Sigmoid colon (tissue), 7 donors: ENCODE results near the gene TLE1. TPM values are rescaled to one million over a fixed set of nuclear protein-coding genes. Genes with fewer than 3 reads are reported as not detected.
"Not testable (repeated sequence)": the region's sequence is repeated elsewhere in the genome, so short reads cannot be mapped to it uniquely, and the experiment has no call there.

ENCODE experiments used
- DNase-seq: peaks from one replicate; pipeline ENCODE4 v3.0.0-alpha.2; 2019
- H3K27ac ChIP-seq, 4 donors: fragments of 200-600 bp; sonication (generic); one replicate each; pipeline ENCODE4 v1.5.1; 2016 to 2019; ENCODE audit warnings: mild to moderate bottlenecking in 1 of 4
- H3K27me3 ChIP-seq, 3 donors: fragments of 200-600 bp; sonication (generic); one replicate each; pipeline ENCODE4 v1.5.1; 2019; ENCODE audit warnings: mild to moderate bottlenecking in 1 of 3
- H3K36me3 ChIP-seq, 4 donors: fragments of 200-600 bp; sonication (generic); one replicate each; pipeline ENCODE4 v1.5.1; 2016 to 2019
- H3K4me1 ChIP-seq, 4 donors: fragments of 200-600 bp; sonication (generic); one replicate each; pipeline ENCODE4 v1.5.1; 2017 to 2019
- H3K4me3 ChIP-seq, 4 donors: fragments of 200-600 bp; sonication (generic); one replicate each; pipeline ENCODE4 v1.5.1; 2017 to 2019; ENCODE audit warnings: mild to moderate bottlenecking in 2 of 4, moderate library complexity in 1 of 4
- H3K9me3 ChIP-seq, 4 donors: fragments of 200-600 bp in 3 of 4; sonication (generic) in 3 of 4; one replicate each; pipeline versions ENCODE4 v1.5.1 to v1.6.1; 2013 to 2019
- CTCF ChIP-seq, 4 experiments: fragments of 450-650 bp in 3 of 4; fragments of 200-600 bp in 1 of 4; IDR thresholded peaks; one replicate each; pipeline ENCODE4 v1.5.1; 2016 to 2019; ENCODE audit warnings: antibody characterized with exemption in 4 of 4, mild to moderate bottlenecking in 3 of 4, moderate library complexity in 2 of 4
- EP300 ChIP-seq, 4 donors: sonication (generic); formaldehyde crosslinking; IDR thresholded peaks; one replicate each; pipeline ENCODE4 v1.6.1; 2017; ENCODE audit warnings: antibody characterized with exemption in 4 of 4
- POLR2A ChIP-seq, 2 donors: fragments of 450-650 bp; IDR thresholded peaks; one replicate each; pipeline ENCODE4 v1.6.1; 2016; ENCODE audit warnings: antibody characterized with exemption in 2 of 2, mild to moderate bottlenecking in 2 of 2, moderate library complexity in 2 of 2
- POLR2AphosphoS5 ChIP-seq, 4 donors: sonication (generic); formaldehyde crosslinking; IDR thresholded peaks; one replicate each; pipeline ENCODE4 v1.6.1; 2017; ENCODE audit warnings: antibody characterized with exemption in 4 of 4
- WGBS, 2 donors: extraction: QIAGEN DNeasy Blood & Tissue Kit; methylation state at CpG; one replicate each; pipeline ENCODE4 v1.1.7; 2013; 5-methylcytosine and 5-hydroxymethylcytosine counted together
- intact Hi-C: fragments of 100-400 bp; cut with DNase I; formaldehyde crosslinking; loops from one replicate; pipeline ENCODE4 v1.15.1; 2023
- polyA plus RNA-seq, 3 donors: library from polyadenylated mRNA; stranded (reverse); fragments of 200-250 nt; gene quantifications; one replicate each; pipeline ENCODE4 v1.2.3, GENCODE V29; 2013
- total RNA-seq, 4 donors: library from RNA; depleted of rRNA; stranded (reverse); fragments of >200 nt; gene quantifications; one replicate each; pipeline ENCODE4 v1.1.0, GENCODE V29; 2016
- donor health status: healthy with polysubstance abuse.
- donor health status: Bipolar disorder and iron deficiency.
- donor health status: healthy.

TLE1 gene
- total RNA-seq (10 to 100 TPM; 45.7 to 54.6 (median 50.6) TPM), polyA plus RNA-seq (10 to 100 TPM; 28.9 to 43.4 (median 30.0) TPM)

- intact Hi-C loops, result loop anchor here (5.0 to 10.0 kb wide), 6 partner anchors 158 to 1082 kb away; no protein-coding TSS in a partner anchor
- TF ChIP-seq POLR2AphosphoS5 (IDR thresholded peaks at IDR 0.05) (peak; percentile 90 to 98 (median 94)), POLR2A (IDR thresholded peaks at IDR 0.05) (peak; percentile 62 to 66), CTCF (IDR thresholded peaks at IDR 0.05) (no peak), EP300 (IDR thresholded peaks at IDR 0.05) (peak in 2 of 4 donors; percentile 41 to 65)
- Histone ChIP-seq H3K36me3 (peaks cover 0 to 12% (median 0%) of the 10 kb centered on the region in 4 donors), H3K4me3 (peak within 1 kb of the TSS; percentile 83 to 95 (median 86)), H3K9me3 (no peaks in the 10 kb centered on the region), H3K27ac (peak within 1 kb of the TSS; percentile 94 to 96 (median 96)), H3K27me3 (no peaks in the 10 kb centered on the region), H3K4me1 (peaks cover 0 to 32% (median 24%) of the 10 kb centered on the region in 4 donors)
- peak; percentile 100 for DNase-seq
- WGBS, 2 donors, result 0 to 1% methylated on average over 94 to 95 of the region's 95 CpGs
Measured at GRCh38 chr9:81689343-81690175, at the start of gene TLE1. TLE1 (minus strand) TSS chr9:81689547; CDS start chr9:81688240, 1,307 bp downstream.

GRCh38 chr9:81737871-81738507 lies 48.6 kb upstream of the TLE1 start:
- no peak for DNase-seq
- Histone ChIP-seq H3K27me3 (no peaks in the 10 kb centered on the region), H3K27ac (no peak overlapping the region), H3K36me3 (no peaks in the 10 kb centered on the region), H3K4me3 (no peak overlapping the region), H3K4me1 (peaks cover 0 to 16% (median 5%) of the 10 kb centered on the region in 4 donors), H3K9me3 (no peaks in the 10 kb centered on the region)
- WGBS, 2 donors, result 39 to 60% methylated on average over 6 of the region's 6 CpGs
- peak in 1 of 4 donors; percentile 25 for TF ChIP-seq POLR2AphosphoS5 (IDR thresholded peaks at IDR 0.05)
- TF ChIP-seq CTCF (IDR thresholded peaks at IDR 0.05), result no peak
- intact Hi-C loops, result no loop called here

- H3K27me3 ChIP-seq, intact Hi-C loops, H3K9me3 ChIP-seq, H3K4me3 ChIP-seq, H3K36me3 ChIP-seq, DNase-seq, H3K4me1 ChIP-seq, H3K27ac ChIP-seq: not testable (repeated sequence)
- 97 to 99% methylated on average over 3 of the region's 3 CpGs for WGBS, 2 donors
Measured at GRCh38 chr9:81730498-81730897, 41.2 kb upstream of the TLE1 start.

GRCh38 chr9:81729135-81729534 lies 39.8 kb upstream of the TLE1 start:
- no peaks in the 10 kb centered on the region for H3K9me3 ChIP-seq
- no peak overlapping the region for H3K4me3 ChIP-seq
- intact Hi-C loops, result no loop called here
- TF ChIP-seq EP300 (IDR thresholded peaks at IDR 0.05) (no peak), POLR2A (IDR thresholded peaks at IDR 0.05) (no peak), POLR2AphosphoS5 (IDR thresholded peaks at IDR 0.05) (no peak), CTCF (IDR thresholded peaks at IDR 0.05) (no peak)
- no peaks in the 10 kb centered on the region for H3K27me3 ChIP-seq
- H3K4me1 ChIP-seq, result peaks cover 0 to 7% (median 0%) of the 10 kb centered on the region in 4 donors
- no peaks in the 10 kb centered on the region for H3K36me3 ChIP-seq
- 65 to 82% methylated on average over 4 of the region's 4 CpGs for WGBS, 2 donors
- H3K27ac ChIP-seq, result no peak overlapping the region
- no peak for DNase-seq

- no peak overlapping the region for H3K4me3 ChIP-seq
- H3K27me3 ChIP-seq, result no peaks in the 10 kb centered on the region
- peaks cover 0 to 7% (median 0%) of the 10 kb centered on the region in 4 donors for H3K4me1 ChIP-seq
- WGBS, 2 donors, result 30 to 51% methylated on average over 3 of the region's 3 CpGs
- intact Hi-C loops, result no loop called here
- DNase-seq, result no peak
- H3K9me3 ChIP-seq, result no peaks in the 10 kb centered on the region
- H3K36me3 ChIP-seq, result no peaks in the 10 kb centered on the region
- no peak for TF ChIP-seq CTCF (IDR thresholded peaks at IDR 0.05)
- TF ChIP-seq POLR2A (IDR thresholded peaks at IDR 0.05), result no peak
- no peak for TF ChIP-seq EP300 (IDR thresholded peaks at IDR 0.05)
- no peak for TF ChIP-seq POLR2AphosphoS5 (IDR thresholded peaks at IDR 0.05)
- H3K27ac ChIP-seq, result no peak overlapping the region
Measured at GRCh38 chr9:81724242-81724889, 35.0 kb upstream of the TLE1 start.
